NCI-H2196 treated with DMSO at 0.1 percent for 48 hours (cell line): ENCODE measurements around the gene ZKSCAN5.
"Not testable (repeated sequence)": the region's sequence is repeated elsewhere in the genome, so short reads cannot be mapped to it uniquely, and the experiment has no call there.

Experiments used
- DNase-seq: peaks from one replicate; lab custom pipeline; 2025; ENCODE audit not compliant: unreplicated experiment; lab: John Stamatoyannopoulos, UW

The ZKSCAN5 gene

GRCh38 chr7:99497766-99498545, 6.5 kb upstream of the ZKSCAN5 start:
- no peak for DNase-seq

- DNase-seq, result no peak
These were observed 5.9 kb upstream of the ZKSCAN5 start for GRCh38 chr7:99498546-99498944.

GRCh38 chr7:99499371-99499720, 5.1 kb upstream of the ZKSCAN5 start:
- DNase-seq, result no peak

GRCh38 chr7:99499721-99500636, 4.5 kb upstream of the ZKSCAN5 start, which contains the start of gene ZNF394:
Gene ZNF394 (minus strand): TSS chr7:99500281. CDS start chr7:99500093, 188 bp downstream.
- peak; percentile 78 for DNase-seq

GRCh38 chr7:99500637-99501009, 3.8 kb upstream of the ZKSCAN5 start:
- DNase-seq, result no peak

- not testable (repeated sequence) for DNase-seq
These were observed 3.2 kb upstream of the ZKSCAN5 start for GRCh38 chr7:99501236-99501635.

GRCh38 chr7:99504281-99504602, 220 bp upstream of the ZKSCAN5 start:
- DNase-seq, result no peak

GRCh38 chr7:99505324-99505662, 831 bp downstream of the ZKSCAN5 start:
- DNase-seq, result no peak

- no peak for DNase-seq
These were observed 9.6 kb downstream of the ZKSCAN5 start for GRCh38 chr7:99514050-99514449.

- no peak for DNase-seq
These were observed 16.9 kb downstream of the ZKSCAN5 start for GRCh38 chr7:99521399-99521798.

- DNase-seq, result no peak
These were observed 21.4 kb downstream of the ZKSCAN5 start for GRCh38 chr7:99525713-99526440.

- no peak for DNase-seq
These were observed 26.9 kb downstream of the ZKSCAN5 start for GRCh38 chr7:99531354-99531765.

- DNase-seq, result no peak
These were observed 31.2 kb downstream of the ZKSCAN5 start for GRCh38 chr7:99535667-99536066.

GRCh38 chr7:99539213-99539811, 34.9 kb downstream of the ZKSCAN5 start:
- DNase-seq, result no peak

GRCh38 chr7:99540542-99540941, 36.1 kb downstream of the ZKSCAN5 start:
- DNase-seq, result no peak

- no peak for DNase-seq
These were observed 36.8 kb downstream of the ZKSCAN5 start for GRCh38 chr7:99541212-99541611.

- no peak for DNase-seq
These were observed 38.7 kb downstream of the ZKSCAN5 start for GRCh38 chr7:99543081-99543671.

- DNase-seq, result no peak
These were observed 39.5 kb downstream of the ZKSCAN5 start for GRCh38 chr7:99543916-99544315.

GRCh38 chr7:99545308-99545707, 40.8 kb downstream of the ZKSCAN5 start:
- not testable (repeated sequence) for DNase-seq

- not testable (repeated sequence) for DNase-seq
These were observed 45.1 kb downstream of the ZKSCAN5 start for GRCh38 chr7:99549545-99549944.

- no peak for DNase-seq
These were observed 46.9 kb downstream of the ZKSCAN5 start for GRCh38 chr7:99551334-99551733.
